ELR (cell line): ENCODE results near the gene STK24.

Source experiments
- DNase-seq: peaks from one replicate; pipeline ENCODE4 v3.0.0-alpha.2; 2015; ENCODE audit warnings: low read depth

The STK24 gene

DNA sequence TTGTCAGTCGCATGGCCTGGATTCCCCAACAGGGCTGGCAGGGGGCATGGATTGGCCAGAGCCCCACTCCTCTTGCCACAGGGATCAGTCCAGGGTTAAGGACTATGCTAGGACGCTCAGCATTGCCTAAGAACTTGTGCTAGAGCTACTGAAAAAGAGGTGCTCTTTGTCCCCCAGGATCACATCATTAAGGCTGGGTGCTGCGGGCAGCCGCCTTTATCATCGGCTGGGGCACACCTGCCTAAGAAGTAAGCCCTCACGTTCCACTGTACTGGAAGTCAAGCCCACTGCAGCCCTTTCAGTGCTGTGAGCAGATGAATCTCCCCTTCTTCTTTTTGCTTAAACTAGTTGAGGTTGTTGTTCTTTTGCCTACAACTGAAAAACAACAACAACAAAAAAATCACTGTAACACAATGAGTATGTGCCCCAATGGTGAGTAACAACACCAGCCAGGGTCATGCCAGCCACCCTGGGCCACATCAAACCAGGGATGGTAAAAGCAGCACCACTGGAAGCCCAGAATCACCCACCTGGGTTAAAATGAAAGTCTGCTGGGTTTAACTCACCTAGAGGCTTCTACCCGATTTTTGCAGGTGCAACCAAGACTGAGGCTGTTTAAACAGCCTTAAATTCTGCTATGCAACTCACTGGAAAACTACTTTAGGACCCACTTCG, 20.6 kb downstream of the STK24 start:
- no peak for DNase-seq

DNA sequence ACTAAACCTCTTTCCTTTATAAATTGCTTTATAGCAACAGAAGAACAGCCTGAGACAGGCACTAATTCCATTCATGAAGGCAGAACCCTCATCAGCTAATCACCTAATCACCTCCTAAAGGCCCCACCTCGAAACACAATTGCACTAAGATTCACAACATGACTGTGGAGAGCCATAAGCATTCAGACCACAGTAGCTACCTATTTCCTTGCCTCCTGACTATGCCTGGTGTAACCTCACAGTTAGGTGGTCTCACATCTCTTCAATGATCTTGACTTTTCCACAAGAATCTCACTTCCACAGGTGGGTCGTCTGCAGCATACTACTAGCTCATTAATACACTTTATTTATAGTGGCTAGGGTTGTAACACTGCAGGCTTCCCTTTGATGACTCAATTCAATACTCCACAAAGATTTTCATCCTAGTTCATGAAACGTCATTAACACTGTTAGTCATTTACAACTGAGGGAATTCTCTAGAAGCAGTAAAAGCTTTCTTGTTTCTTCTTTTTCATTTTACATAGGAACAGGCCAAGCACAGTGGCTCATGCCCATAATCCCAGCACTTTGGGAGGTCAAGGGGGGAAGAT, 27.1 kb downstream of the STK24 start:
- DNase-seq, result peak; percentile 83

DNA sequence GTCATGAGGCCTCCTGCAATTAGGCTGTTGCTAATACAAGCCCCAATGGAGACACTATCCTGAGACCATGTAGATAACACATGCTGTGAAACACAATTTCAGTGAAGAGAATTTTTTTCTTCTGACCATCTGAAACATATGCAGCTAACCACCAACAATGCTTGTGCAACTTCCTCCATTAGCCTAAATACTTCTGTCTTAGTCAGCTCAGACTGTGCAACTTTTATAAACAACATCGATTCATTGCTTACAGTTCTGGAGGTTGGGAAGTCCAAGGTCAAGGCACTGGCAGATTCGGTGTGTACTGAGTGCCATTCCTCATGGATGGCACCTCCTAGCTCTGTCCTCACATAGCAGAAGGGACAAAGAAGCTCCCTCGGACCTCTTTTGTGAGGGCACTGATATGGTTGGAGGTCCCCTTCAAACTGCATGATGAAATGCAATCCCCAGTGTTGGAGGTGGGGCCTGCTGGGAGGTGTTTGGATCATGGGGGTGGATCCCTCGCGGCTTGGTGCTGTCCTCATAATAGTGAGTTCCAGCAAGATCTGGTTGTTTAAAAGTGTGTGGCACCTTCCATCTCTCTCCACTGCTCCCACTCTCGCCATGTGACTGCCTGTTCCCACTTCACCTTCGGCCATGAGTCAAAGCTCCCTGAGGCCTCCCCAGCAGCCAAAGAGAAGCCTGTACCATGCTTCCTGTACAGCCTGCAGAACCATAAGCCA, 27.7 kb downstream of the STK24 start:
- DNase-seq, result peak; percentile 97

DNA sequence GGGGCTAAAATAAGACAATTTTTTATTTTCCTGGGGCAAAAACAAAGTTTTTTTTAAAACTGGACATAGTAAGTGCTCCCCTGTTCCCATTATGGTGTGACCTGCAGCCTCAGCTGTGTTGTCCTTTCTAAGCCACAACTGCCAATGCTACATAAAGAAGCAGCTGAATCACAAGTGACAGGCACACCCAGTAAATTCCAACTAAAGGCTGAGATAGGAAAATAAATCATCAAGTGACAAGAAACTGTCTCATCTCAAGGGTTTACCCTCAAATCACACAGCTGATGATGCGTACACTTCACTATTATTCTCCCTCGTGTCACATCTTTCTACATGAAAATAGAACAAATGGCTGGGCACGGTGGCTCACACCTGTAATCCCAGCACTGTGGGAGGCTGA, 28.7 kb downstream of the STK24 start:
- DNase-seq, result peak; percentile 66

DNA sequence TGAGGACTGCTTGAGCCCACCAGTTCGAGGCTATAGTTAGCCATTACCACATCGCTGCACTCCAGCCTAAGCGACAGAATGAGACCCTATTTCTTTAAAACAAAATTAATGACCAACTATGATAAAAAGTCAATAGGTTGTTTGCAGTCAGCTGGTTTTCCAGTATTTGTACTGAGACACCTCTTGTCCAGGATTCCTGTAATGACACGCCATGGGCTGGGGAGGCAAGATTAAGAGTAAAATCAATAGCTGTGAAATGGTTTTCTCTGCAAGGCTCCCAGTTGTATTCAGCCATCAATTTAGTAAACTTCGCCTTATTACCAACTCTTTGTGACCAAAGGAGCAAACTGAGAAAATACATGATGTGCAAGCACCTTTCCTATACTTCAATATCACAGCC, 29.5 kb downstream of the STK24 start:
- DNase-seq, result no peak

DNA sequence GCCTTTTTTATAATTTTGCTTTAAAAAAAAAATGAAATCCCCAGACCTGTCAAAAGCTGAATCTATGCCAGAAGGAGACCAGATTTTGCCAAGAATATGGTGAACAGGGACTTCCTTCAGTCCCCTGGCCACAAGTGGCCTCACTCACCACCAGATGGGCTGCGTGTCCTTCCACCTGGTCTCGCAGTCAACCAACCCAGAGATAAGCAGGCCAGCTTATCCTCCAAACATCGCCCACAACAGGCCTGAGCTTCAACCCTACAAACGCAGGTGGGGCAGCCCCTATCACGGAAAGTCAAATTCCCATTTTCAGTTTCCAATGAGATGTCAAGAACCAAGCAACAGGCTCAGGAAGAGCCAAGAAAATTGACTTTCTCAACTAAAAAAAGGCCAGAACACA, 30.5 kb downstream of the STK24 start:
- DNase-seq, result no peak

DNA sequence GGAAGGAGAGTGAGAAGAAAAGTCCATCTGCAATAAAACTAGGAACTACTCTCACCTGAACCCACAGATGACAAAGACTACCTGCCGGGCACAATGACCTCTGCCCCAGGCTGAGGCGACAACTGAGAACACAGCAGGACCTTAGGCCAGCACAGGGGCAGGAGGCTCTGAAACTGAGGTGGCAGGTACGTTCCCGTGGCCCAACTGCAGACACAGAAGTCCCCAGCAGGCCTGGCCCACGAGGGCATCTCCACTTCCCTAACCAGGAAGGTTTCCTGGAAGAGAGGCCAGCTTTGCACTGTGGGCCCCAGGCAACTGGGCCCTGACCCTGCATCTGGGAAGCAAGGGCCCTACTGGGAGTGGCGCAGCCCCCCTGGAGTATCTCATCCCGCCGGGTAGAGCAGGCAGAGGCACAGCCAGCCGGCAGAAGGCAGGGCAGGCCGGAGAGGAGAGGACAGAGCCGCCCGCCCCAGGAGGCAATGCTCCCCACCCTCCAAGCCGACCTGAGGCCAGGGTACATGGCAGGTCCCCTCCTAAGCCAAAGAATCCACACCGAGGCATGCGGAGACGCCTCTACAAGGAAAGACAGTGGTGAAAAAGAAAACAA, 32.7 kb downstream of the STK24 start:
- no peak for DNase-seq

DNA sequence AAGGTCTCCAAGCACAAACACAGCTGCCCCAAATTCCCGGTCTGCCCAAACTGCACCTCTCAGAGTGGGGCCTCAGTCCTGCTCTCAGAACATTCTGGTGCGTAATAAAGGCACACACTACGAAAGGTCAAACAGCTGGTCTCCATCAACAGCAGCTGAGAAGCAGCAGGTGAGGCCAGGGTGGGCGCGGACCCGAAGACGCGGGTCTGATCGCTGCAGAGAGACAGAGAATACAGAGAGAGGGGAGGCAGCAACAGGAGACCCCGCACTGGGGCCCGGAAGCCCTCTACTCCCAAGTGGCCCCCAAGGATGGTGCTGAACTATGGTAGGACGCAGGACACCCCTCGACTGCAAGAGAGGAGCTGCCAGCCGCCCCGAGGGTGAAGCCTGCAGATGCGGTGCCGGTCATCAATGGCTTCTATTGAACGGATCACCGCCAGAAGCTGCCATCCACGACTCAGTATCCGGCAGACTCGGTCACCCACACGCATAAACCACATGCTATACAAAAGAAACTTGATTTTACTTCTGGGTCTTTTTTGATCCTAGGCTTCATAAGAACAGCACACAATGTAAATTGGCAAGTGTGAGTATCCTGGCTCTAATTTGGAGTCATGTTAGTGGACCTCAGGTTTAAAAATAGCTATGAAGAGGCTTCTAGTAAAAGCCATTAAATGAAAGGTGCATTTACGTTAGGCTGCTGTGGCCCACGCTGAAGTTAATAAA, 33.4 kb downstream of the STK24 start:
- DNase-seq, result no peak

DNA sequence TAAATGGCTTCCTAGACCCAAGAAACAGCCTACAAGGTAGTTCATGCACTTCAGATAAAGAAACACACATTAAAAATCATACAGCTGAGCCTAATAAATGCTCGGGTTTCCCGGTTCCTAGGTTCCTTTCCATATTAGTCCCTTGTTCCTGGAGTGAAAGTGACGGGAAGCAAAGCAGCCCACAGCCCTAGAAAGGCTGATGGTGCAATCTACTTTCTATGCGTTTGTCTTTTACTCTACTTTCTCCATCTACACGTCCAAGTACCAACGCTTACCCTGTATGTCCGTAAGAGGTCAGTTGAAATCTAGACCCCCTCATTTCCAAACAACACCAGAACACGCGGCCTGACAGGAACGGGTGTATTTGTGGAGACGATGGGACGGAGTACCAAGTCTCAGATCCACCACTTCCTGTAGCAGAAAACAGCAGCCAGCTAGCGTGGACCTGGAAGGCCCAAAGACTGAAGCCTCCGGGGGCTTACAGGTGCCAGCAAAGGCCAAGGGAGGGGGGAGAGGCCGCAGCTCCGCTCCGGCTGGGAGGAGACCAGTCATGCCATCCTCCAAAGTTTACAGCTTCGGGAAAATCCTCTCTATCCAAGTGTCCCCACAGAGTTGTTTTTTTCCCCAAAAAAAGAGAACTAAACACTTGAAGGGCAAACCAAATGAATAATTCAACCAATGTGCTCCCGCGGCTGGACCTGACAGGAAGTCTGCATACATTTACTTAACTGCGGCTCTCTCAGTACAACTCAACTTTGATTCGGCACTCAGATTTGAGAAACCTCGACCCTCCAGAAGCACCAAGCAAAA, 34.1 kb downstream of the STK24 start:
- DNase-seq, result no peak

DNA sequence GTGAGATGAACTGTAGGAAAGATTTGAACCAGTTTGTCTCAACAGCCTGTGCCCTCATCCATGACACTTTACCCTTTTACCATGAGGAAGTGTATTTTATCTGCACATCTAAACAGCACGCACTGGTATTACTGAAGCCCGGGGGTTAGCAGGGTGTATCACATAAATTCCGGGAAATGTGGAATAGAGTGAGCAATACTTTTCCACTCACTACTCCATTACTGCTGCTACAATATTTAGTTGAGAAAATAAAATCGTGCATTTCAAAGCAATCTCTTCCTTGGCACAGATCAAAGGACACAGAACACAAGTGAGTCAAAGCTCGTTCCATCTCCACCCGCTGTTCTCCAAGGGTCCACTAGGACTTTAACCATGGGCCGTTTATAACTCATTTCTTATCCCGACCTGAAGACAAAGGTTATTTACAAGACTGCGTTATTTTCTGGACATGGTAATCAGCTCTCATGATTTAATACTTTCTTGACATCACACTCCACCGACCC, 35.2 kb downstream of the STK24 start:
- peak; percentile 54 for DNase-seq

DNA sequence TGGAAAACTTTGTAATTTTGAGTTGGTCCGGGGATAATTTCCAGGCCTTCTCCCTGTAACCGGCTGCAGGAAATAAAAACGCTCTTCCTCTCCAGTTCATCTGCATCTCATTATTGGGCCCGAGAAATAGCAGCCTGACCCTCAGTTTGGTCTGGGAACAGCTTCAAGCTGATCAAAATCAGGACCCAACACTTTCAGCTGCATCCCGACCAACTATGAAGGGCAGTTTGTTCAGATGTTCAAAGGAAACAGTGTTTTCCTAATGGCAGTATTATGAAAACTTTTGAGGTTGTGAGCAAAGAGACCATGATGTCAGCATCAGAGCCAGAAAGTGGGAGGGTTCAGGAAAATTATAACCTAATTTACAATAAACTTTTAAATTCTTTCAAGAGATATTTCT, 35.7 kb downstream of the STK24 start:
- DNase-seq, result no peak

DNA sequence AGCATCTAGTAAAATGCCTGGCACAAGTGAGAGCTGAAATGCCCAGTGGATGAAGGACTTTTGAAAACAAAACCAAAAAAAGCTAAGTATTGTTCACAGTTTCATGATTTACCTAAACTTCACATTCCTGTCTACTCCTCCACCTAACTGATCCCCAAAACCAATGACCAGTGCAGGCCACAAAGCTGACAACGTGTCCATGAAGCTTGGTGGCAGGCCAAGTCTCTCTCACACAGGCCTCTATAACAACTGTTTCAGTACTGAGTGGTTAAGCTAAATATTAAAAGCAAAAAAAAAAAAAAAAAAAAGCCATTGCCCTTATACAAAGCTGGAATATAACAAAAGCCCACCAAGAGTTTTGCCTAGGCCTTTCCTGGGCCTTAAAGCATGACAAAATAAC, 36.4 kb downstream of the STK24 start:
- no peak for DNase-seq

DNA sequence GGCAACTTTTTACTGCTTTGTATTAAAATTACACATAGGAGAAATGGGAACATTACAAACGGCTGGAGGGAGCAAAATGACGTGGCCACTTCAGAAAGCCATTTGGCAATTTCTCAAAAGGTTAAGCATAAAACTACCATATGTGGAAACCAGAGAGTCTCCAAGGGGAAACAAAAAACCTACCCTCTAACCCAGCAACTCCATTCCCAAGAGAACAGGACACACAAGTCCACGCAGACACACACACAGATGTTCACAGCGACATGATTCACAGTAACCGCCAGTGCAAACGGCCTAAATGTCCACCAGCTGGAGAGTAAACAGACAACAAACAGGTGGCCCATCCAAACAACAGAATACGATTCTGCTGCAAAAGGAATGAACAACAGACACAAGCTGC, 37.2 kb downstream of the STK24 start:
- DNase-seq, result no peak

DNA sequence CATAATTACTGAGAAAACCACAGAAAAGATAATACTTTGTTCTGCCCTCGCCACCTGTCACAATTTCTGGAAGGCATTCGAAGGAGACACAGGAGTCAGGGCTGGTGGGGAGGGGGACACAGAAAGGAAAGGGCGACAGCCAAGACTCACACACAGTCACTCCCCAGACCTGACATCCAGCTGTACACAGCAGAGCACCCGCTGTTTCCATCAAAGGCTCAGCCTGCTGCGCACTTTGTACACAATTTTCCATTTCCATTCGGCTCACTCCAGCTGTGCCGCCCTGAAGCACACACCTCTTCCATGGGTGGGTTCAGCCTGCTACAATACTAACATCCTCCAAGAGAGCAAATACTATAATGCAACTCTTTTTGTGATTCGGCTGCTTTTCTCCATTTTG, 38.0 kb downstream of the STK24 start:
- DNase-seq, result no peak

DNA sequence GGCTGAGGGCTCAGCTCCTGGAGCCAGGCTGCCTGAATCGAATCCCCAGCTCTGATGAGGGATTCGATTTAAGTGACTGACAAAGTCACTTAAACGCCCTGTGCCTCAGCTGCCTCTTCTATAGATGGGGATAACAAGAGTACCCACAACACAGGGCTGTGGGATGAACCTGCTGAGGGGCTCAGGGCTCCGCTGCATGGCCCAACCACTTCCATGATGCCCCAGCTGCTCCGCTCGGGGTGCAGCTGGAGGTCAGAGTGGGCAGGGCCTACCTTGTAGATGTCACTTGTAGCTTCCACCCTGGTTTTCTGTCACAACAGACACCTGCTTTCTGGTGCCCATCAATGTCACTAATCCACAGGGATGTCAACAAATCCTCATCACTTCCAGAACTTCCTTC, 39.2 kb downstream of the STK24 start:
- no peak for DNase-seq

DNA sequence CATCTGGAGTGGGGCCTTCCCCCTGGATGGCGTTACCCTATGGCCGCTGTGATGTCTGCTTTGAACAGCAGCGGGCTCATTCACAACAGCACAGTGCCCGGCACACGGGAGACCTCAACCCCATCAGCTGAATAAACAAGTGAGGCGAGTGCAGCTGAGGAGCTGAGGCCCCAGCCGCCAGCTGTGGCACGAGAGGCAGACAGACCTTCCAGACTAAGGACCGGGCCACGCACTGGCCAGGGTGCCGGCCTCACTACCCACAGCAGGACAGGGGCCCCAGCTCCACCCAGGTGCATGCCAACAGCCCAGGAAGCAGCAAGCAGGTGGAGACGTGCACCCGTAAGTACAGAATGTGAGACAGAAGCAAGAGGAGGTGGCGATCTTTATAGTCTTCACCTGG, 39.6 kb downstream of the STK24 start:
- no peak for DNase-seq

DNA sequence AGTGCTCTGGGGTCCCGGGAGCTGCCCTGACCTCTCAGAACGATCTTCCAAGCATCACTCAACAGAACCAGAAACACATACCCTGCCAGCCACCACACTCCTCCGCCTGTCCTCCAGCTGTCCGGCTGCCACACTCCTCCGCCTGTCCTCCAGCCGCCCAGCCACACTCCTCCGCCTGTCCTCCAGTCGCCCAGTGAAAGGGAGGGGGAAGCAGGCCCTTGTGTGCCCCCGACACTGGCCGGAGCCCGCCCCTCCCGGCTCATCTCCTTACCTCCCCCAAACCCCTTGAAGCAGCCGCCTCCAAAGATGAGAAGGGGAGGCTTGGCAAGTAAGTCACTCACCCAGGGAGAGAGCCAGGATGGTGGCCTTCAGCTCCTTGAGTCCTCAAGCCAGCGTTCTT, 40.2 kb downstream of the STK24 start:
- no peak for DNase-seq

DNA sequence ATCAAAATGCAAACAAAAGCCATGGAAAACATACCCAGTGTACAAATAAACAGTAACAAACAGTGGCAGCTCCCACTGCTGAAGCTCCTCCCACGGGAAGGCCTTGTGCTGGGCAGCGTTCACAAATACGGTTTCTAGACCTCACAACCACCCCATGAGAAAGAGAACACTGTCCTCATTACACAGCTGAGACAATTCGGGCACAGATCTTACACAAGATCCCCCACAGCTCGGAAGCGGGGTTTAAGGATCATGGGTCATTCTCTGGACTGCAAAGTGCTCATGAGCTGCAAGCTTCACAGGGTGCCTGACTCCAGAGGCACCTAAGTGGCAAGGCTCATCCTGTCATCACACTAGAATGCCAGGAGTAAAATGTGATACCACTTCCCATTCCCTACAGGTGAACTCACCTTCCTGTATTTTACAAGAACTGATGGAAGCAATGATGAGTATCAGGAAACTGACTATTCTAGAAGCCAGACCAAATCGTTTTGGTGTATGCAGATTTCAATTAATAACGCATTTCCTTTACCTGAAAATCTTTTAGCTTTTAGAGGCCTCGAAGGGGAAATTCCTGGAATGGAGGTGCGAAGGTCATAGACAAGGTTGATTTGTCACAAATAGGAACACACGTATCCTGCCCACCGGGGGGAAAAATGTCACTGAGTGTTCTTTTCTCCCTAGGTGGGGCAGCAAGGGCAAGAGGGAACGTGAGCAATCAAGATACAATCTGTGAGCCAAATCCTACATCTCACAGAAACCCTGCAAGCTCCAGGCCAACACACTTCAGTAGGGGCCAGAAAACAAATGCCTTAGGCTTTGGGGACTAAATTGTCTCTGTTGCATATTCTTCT, 41.2 kb downstream of the STK24 start:
- DNase-seq, result no peak

DNA sequence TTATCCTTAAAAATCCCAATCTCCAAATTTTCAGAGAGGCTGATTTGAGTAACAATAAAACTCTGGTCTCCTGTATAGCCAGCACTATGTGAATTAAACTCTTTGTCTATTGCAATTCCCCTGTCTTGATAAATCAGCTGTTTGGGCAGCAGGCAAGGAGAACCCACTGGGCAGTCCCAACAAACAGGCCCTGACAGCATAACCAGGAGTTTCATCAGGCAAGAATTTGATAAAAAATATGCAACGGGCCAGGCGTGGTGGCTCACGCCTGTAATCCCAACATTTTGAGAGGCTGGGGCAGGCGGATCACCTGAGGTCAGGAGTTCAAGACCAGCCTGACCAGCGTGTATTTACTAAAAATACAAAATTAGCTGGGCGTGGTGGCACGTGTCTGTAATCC, 42.1 kb downstream of the STK24 start:
- no peak for DNase-seq

DNA sequence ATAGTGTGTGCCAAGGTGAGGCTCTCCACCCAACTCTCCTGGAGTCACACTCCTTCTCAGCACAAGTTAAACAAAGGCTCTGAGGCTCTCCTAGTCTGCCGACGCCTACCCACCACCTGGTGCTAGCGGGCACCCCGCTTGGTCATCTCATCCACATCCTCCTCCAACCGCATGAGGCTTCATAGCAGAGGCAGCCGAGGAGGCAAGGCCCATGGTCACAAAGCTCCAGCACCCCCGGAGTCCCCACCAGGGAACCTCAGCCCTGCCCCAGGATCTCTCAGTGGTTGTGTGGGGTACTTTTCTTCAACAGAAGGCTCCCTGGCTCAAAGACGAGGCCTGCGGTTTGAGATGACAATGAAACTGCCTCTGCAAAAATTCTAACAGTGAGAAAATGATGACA, 43.0 kb downstream of the STK24 start:
- DNase-seq, result no peak

DNA sequence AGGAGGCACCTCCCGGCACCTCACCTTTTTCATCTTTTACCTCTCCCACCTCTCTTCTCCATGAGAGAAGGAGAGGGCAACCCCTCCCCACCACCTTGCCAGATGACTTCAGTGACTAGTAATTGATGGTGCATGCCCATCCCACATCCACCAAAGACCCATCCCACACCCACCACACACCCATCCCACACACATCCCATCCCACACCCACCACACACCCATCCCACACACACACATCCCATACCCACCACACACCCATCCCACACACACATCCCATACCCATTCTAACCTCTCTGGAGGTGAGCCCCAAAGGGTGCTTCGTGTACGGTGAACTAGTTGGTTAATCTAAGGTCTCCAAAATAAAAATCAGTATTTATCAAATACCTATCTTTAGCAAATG, 44.7 kb downstream of the STK24 start:
- DNase-seq, result no peak
